Activated T-cell treated with anti-CD3 and anti-CD28 coated beads for 24 hours (primary cell): ENCODE measurements around the gene RIBC1.
"Not testable (repeated sequence)": the region's sequence is repeated elsewhere in the genome, so short reads cannot be mapped to it uniquely, and the experiment has no call there.

Experiments used
- DNase-seq: peaks from one replicate; pipeline ENCODE4 v3.0.0-alpha.2; 2020; ENCODE audit warnings: low read depth

The RIBC1 gene

DNA sequence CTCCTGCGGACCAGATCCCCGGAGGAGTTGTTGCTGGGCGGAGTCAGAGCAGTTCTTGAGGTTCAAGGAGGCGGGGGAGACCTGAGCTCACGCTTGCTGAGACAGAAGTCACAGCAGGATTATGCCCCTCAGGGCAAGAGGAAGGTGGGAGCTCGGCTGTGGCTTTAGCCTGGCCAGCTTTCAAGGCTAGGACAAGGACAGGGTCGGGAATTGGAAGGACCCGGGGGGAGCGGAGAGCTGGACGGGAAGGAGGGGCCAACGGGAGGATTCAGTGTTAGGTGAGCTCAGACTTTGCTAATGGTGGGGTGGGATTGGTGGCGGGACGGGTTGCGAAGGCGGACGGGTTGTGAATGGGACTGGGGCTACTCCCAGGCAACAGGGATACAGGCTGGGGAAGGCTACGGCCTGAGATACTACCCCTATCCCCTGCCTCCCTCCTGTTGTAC, at the start of gene RIBC1:
TSS of gene RIBC1 (plus strand) at position 13 of the 446 bp plus-strand sequence. CDS start 3,404 bp downstream, outside the sequence.
- no peak for DNase-seq

DNA sequence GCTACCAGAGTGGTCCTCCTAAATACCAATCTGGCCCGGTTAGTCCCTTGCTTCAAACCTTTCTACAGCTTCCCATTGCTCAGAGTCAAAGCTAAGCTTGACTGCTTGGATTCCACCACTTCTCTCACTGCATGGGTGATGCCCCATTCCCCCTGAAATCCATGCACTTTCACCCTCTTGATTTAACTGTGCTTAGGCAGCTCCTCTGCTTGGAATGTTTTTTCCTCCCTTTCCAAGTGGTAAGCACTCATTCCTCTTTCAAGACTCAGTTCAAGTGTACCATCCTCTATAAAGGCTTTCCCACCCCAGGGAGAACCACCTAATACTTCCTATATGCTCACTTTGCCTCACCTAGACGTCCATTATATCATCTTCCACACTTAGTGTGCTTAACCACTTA, 49.4 kb upstream of the RIBC1 start:
- no peak for DNase-seq

DNA sequence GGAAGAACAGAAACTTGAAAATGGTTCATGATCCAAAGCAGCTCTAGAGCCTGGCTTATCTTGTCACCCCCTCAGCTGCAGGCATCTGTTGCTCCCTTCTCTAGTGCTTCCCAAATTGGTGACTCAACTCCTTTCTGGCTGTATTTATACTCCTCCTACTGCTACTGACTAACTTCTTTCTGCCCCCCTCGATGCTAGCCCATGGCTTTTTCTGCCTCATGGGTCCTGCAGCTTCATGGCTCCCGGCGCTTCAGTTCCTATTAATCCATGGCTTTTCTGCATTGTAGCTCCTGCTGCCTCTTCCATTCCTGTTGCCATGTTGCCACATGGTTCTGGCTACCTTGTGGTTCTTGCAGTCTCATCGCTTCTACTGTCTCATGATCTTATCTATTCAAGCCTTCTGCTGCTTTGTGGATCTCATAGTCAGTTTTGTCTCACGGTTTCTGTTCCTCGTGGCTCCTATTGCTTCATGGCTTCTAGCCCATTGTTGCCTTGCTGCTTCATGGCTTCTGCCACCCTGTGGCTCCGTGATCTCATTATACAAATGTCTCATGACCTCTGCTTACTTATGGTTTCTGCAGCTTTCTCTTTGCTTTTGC, 48.4 kb upstream of the RIBC1 start:
- no peak for DNase-seq

DNA sequence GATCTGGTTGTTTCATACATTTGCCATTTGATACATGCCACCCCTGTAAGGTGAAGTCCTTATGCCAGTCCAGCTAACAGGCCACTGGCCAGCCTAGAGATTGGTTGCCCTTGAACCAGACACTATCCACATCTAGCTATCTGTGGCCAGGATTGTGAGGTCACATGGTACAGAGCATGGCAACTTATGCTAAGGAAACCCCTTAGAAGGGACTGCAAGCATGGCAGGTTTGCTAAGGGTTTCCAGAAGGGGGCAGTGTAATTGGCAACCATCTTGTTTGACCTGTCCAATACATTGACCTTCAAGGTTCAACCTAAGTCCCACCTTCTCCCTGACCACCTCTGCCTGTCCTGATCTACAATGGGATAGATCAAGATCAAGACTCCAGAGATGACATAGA, 47.8 kb upstream of the RIBC1 start:
- no peak for DNase-seq

DNA sequence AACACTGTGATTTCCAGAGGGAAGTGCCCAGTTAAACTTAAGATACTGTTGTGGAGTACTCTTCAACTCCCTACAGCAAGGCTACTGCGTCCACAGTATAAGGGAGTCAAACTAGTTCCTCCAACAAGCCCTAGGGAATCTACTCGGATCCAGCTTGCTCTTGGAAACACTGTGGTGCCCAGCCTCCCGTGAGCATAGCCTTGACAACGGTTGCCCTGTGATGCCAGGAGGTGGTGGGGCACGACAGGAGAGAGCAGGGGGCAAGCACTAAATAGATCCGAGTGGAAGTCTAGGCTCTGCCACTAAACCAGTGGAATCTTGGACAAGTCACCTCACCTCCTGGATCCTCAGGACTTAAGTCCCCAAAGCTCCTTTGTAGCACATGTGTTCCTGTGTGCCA, 45.8 kb upstream of the RIBC1 start:
- DNase-seq, result no peak

DNA sequence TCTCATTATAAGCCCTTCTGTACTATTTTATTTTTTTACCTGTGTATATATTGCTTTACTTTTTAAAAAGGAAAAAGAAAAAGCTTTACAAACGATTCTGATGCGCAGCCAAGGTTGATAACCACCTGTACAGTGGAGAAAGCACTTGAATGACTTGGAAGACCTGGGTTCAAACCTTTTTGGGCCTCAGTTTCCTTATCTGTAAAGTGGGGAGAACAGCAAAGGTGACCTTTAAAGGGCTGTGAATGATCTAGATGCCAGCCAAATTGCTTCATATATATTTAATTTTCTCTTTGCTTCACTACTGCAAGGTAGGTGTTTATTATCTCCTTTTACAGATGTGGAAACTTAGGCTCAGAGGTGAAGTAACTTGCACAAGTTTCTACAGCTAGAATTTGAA, 45.2 kb upstream of the RIBC1 start:
- no peak for DNase-seq

DNA sequence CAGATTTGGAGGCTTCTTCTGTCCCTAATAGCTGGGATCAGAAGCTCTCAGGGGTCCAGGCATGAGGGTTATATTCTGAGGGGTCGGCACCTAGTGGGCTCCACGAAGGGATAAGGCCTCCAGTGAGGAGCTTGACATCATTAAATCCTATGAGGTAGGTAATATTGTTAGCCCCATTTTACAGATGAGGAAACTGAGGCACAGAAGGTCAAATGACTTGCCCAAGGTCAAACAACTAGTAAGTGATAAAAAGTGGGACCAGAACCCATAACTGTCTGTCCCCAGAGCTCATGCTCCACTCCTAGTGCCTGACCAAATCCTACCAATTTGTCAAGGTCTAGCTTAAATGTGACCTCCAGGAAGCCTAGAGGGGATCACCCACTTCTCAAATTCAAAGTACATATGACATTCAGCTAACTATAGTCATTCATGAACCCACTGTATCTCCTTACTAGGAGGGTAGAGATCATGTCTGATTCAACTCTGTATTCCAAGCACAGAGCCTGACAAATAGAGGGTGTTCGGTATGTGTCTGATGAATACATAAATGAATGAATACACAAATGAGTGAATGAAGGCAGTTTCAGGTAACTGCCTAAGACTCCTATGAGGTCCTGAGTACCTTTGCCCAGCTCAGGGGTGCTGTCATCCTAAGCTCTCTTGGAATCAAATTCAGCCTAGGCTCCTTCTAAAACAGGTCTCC, 43.5 kb upstream of the RIBC1 start:
- DNase-seq, result no peak

DNA sequence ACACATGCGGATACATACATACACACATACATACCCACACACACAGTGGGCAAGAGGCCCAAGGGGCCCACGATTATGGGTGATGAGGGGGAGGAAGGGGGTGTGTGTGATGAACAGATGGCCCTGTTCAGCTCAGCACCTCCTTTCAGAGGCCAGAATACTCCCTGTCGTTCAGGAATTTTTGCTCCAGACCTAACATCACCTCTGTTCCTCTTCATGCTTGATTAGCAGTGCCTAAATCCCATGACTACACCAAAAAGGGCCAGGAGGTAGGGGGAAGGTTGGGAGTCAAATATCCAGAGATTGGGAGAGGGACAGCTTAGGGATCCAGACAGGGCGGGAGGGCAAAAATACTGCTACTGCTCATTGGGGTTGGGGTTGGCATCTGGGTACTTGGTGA, 42.9 kb upstream of the RIBC1 start:
- no peak for DNase-seq

DNA sequence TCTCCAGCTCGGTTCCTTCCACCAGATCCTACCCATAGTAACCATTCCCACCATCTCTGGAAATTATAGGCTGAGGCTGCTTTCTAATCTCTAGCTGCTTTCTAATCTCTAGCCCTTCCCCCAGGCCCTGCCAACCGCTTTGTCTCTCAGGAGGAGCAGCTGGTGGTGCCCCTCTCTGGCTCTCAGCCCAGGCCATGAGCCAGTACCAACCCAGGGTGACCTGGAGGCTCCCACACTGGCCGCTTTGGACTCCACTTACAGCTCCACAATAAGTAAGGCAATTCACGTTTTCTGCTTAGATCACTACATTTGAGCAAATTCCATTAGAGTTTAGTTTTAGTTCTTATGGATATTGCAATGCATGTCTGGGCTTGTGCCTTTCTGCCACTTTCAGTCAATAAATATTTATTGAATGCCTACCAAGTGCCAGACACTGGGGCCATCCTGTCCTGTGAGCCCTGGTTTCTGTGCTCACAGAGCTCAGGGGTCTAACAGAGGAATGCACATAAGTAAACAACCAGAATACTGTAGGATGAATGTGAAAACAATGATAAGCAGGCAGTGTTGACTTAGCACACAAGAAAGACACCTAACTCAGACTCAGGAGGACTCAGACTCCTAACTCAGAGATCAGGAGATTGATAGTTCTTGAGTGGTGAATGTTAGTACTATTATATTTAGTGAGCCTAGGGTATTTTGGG, 39.1 kb upstream of the RIBC1 start:
- DNase-seq, result no peak

DNA sequence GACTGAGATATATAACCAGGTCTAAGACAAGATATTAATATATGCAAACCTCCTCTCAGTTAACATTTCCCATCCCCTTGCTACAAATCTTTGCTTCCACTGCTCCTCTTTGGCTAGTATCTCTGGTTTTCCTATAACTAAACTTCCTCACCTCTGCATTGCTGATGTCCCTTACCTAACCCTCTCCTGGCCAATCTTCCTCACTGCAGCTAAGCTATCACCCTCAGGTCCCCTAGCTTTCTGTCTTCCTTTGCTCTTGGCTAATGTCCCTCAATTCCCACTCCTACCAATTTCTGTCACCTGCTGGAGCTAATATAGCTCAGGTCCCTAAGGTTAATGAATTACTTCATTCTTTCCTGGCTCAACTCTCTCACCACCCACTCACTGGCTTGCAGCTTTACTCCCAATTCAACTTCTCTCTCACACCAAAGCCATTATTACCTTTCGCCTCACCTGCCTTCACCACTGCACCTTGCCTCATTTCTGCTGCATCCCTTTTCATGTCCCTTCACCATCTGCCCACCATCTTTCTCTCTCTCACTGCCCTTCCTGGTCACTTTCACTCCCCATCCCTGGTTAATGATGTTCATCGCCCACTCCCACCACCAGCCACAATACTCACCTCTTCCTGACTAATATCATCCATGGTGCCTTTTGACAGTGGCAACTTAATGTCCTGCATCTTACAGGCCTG, 26.9 kb upstream of the RIBC1 start:
- DNase-seq, result no peak

DNA sequence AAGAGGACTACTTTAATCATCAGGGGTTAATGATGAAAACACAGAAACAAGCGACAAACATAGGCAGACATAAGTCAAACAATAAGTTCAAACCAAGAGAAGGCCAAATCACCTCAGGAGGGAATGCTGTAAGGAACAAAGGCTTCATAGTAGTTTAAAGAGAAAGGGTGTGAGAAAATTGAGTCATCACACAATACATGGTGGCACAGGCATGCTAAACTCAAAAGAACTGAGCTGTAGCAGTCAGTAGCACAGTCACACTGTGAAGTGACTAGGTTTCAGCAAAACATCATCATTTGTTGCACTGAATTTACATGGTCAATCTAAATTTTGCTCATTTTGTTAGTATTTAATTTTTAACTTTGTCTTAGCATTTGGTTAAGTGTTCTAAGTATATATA, 24.5 kb upstream of the RIBC1 start:
- DNase-seq, result no peak

DNA sequence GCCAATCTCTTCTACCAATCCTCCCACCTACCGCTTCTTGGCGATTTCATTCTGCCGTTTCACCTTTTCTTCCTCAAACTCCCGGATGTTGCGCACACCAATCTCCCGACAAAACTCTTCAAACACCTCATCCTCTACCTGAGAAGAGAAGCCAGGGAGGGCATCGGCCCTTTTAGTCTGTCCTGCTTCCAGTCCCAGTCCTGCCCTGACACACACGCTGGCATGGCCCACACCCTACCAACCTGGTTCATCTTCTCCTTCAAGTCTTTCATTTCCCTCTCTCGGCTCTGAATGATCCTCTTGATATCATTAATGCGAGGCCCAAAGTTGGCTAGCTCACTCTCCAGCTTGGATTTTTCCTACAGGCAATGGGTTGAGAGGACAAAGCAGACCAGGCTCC, 19.1 kb upstream of the RIBC1 start:
- no peak for DNase-seq

DNA sequence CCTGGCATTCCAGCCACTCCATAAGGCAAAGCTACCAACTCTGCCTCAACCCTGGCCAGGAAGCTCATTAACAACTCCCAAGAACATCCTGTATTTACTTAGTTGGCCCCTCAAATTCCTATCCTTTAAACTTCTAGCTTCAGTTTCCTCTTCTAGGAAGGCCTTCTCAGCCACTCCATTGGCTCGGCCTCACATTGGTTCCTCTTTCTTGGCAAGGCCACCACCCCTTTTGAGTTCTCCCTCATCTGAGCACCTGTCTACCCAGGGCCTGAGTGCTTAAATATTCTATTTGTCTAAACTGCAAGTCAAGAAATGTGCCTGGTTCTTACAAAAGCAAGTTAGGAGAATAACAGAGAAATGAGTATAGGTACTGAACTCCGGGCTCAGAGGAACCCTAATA, 10.2 kb upstream of the RIBC1 start:
- DNase-seq, result no peak

DNA sequence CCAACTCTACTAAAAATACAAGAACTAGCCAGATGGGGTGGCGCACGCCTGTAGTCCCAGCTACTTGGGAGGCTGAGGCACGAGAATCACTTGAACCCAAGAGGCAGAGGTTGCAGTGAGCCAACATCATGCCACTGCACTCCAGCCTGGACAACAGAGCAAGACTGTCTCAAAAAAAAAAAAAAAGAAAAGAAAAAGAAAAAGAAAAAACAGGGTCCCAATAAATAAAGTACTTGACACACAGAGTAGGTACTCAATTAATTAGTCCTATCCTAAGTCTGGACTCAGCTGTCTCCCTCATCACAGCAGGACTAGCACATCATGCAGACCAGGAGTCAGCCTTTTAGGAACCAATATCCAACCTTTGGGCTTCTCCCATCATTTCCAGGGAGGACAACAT, 2.3 kb upstream of the RIBC1 start:
- DNase-seq, result not testable (repeated sequence)

DNA sequence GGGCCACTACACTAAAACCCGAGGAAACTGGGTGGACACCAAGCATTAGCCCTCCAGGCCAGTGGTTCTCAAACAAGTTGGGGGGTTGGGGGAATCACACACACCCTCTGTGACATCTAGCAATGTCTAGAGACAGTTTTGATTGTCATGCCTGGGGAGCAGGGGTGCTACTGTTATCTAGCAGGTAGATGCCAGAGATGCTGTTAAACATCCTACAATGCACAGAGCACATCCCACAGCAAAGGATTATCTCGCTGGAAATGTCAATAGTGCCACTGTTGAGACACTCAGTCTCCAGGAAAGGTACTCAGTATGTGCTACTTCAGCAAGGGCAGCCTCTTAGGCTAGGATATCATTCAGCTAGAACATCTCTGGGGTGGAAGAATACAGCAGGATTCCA, 1.5 kb upstream of the RIBC1 start:
- DNase-seq, result no peak

DNA sequence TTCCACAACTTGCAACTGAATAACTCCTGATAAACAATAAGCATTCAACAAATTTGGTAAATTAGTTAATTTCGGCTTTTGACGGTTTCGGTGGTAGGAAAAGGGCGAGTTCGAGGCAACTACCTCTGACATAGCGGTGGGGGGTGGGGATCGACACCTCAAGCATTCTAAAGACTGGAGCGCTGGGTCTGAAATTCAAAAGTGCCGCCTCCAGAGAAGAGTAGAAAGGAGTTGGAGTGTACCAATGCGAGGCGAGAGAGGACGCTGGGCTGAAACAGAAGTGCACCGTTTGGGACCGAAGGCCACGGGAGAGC, 944 bp upstream of the RIBC1 start:
- DNase-seq, result no peak

DNA sequence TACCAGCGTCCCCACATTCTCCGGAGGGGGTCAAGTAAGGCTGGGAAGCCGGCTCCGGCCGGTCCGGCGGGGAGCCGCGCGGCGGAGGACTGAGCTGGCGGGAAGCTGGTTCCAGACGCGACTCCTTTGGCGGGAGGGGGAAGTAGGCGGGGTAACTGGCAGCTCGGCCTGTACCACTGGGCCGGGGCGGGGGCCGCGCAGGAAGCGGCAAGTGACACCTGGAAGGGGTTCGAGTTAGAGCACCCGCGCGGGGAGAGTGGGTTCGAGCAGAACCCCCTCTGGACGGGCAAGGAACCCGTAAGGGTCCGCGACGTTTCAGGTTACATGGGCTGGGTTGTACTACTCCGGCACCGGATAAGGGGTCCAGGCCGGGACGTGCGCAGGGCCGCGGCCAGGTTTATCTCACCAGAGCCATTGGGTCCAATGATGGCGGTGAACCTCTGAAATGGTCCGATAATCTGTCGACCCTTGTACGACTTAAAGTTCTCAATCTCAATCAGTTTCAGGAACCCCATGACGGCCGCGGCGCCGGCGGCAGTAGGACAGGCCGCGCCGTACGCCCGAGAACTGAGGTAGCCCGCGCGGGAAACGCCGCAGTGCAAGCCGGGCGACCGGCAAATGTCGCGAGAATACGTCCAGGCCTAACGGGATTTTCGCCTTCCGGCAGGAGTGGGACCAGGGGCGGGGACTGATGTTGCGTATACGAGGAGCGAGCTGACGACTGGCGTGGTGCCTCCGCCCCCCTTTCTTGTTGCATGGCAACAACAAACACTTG, 400 bp upstream of the RIBC1 start, which contains the start of gene SMC1A:
TSS of gene SMC1A (minus strand) at position 569 of the 775 bp plus-strand sequence. CDS start at position 515, 54 bp downstream.
- DNase-seq, result peak; percentile 89

DNA sequence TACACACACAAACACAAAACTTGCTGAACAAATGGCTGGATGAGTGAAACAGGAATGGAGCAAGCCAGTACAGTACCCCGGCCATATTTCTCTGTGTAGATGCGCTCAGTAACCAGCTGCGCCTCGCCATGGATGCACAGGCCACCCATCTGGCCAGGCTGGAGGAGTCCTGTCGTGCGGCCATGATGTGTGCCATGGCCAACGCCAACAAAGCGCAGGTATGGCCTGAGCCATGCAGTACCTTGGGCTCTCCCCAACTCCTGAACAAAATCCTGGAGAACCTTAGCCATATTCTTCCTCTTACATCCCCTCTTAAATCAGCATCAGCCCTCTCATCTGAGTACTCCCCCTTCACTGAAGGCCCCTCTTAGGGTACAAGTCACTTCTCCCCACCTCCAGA, 7.1 kb downstream of the RIBC1 start:
- DNase-seq, result no peak

DNA sequence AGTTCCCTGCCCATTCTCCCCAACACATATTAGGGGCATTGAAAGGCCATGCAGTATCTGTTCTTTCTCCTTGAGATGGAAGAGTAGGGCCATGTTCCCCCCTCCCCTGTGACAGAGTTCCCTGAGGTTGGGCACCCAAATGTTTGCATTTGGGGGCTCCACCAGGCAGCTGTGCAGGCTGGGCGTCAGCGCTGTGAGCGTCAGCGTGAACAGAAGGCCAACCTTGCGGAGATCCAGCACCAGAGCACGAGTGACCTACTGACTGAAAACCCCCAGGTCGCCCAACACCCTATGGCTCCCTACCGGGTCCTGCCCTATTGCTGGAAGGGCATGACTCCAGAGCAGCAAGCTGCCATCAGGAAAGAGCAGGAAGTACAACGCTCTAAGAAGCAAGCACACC, 7.6 kb downstream of the RIBC1 start:
- no peak for DNase-seq

DNA sequence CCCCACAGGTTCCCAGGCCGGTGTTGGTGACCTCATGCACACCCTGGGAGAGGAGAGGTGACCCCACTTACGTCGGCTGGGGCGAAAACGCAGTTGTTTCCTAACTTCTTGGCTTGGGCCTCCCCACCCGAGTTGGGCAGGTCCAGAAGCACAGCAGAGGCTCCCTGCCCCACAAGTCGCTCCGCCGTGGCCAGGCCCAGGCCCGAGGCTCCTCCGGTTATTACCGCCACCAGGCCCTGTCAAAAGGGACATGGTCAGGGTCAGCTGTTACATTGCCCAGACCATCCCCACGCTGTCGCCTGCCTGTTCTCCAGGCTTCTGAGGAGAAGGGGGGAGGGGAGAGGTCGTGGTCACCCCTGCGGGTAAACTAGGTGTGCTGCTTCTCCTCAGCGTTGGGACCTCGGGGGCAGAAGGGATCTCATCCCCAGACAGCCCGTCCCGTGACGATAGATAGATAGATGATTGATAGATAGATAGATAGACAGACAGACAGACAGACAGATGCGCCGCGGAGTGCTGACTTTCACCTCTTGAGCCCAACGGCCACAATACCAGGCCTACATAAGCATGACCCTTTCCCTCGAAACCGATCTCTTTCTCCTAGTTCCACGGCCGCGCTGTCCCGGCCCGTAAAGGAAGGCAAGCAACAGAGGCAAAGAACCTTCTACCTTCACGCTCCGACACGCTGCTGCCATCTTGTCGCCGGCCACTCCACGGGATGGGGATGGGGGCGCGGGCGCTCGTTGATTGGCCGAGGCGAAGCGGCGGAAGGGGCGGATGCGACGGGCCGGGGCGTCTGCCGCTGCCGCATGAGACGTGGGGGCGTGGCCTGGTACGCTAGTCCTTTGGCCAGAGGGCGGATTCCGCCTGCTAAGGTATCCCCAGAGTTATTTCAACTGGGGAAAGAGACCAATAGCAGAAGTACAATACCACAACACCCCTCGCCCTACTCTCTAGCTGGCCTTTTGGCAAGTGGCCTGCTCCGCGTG, 11.3 kb downstream of the RIBC1 start, which contains the start of gene HSD17B10:
TSS of gene HSD17B10 (minus strand) at position 720 of the 989 bp plus-strand sequence. CDS start at position 695, 25 bp downstream.
- DNase-seq, result peak; percentile 82

DNA sequence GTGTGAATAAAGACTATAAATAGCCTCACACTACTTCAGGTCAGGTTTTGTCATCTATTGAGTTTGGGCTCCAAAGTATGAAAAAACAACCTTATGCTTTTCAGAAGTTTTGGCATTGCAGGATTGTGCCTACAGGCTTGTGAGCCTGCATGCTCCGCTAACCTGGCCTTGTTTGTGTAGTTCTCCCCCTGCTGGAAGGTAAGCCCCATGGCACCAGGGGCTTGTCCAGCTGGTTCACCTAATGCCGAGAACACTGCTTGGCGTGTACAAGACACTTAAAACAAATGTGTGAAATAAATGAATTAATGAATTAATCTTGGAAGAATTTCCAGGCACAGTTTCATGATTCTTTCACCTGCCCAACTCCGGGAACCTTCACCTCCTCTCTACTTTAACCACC, 13.3 kb downstream of the RIBC1 start:
- peak; percentile 46 for DNase-seq
